Subcutaneous preadipocyte (primary cell): ENCODE data around the gene SDR9C7. TPM values are rescaled to one million over a fixed set of nuclear protein-coding genes. Genes with fewer than 3 reads are reported as not detected.

ENCODE experiments used
- total RNA-seq: library from RNA; depleted of rRNA; stranded (reverse); fragments of >200 nt; gene quantifications from 2 replicates; pipeline ENCODE4 v1.2.3, GENCODE V29; 2012

Gene SDR9C7
- total RNA-seq: not detected in 2 replicates

DNA sequence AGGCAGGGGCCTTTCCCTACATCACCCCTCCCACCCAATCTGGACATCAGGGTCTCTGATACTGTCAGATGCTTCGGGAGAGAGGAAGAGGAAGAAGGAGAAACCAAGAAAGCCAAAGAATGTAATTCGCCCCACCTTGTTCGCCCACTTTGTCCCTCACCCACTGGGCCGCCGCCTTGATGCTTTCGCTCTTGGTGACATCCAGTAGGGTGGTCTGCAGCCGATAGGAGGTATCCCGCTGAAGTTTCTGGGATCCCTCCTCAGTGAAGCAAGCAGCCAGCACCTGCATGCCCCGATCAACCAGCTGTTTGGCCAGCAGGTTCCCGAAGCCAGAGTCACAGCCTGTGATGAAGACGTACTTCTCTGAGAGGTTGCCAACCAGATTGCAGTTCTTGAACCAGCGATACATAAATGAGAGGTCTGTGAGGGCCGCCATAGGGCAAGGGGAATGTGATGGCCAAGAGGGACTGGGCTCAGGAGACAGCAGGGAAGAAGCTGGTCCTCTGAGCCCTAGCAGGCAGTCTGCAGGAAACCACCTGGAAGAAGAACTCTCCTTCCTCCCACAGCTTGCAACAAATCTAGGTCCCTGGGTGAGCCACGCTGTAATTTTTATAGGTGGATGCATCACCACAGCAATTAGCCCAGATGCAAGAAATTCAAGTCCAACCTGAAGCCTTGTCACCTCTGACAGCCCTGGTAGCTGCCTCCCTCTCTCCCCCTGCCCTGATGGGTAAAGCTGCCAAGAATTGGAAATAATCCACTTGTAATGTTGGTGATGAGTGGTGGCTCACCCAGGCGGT lies at the start of gene SDR9C7:
SDR9C7 (minus strand) TSS at position 583 of the 800 bp plus-strand sequence; CDS start at position 436, 147 bp downstream.

DNA sequence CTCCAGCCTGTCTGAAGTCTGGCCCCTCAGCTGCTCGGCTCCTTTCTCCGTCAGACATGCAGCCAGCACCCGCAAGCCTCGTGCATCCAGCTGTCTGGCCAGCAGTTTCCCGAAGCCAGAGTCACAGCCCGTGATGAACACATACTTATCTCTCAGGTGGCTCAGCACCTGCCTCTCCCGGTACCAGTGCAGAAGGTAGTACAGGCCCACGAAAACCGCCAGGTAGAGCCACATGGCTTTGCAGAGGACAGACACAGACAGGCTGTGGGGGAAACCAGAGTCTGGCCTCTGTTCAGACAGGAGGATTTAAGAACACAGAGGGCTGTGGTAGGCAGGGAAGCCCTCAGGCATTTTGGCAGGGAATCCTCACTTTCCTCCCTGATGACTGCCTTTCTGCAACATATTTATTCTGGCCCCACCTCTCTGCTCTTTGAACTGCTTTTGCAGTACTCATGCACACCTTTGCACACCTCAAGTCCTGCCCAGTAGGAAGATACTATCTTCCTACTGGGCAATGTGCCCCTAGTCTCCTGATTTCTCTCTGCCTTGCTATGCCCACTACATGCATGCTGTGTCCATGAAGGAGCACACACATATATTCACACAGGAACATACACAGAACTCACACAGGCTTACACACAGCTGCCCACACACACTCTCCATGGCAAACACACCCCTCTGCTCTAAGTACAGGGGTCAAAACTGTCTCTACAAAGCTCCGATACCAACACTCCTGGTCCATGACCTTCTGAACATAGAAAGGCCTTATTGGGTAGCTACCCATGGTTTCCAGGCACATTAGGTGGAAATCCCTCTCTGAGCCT lies 23.2 kb upstream of the SDR9C7 start, which contains the start of gene RDH16:
RDH16 (minus strand) TSS at position 380 of the 824 bp plus-strand sequence; CDS start at position 234, 146 bp downstream.

Other genes with a start within 250 kb of the SDR9C7 start
- 83.4 and 102 TPM in 2 replicates for gene PTGES3, start 246.1 kb downstream of the SDR9C7 start, total RNA-seq
- gene NACA, start 209.1 kb downstream of the SDR9C7 start, total RNA-seq: 696 and 959 TPM in 2 replicates
- gene PRIM1, start 182.1 kb downstream of the SDR9C7 start, total RNA-seq: 15.1 and 27.2 TPM in 2 replicates
- 0.78 and 1.1 TPM in 2 replicates for gene HSD17B6, start 171.1 kb downstream of the SDR9C7 start, total RNA-seq
- under 0.01 TPM in 1 of 2 replicates, not detected in the other for gene RDH16, start 23.2 kb upstream of the SDR9C7 start, total RNA-seq
- gene ZBTB39, start 72.1 kb upstream of the SDR9C7 start, total RNA-seq: 3.7 and 5.7 TPM in 2 replicates
- gene TAC3, start 82.1 kb upstream of the SDR9C7 start, total RNA-seq: not detected in 2 replicates
- 0.73 TPM in 1 of 2 replicates, not detected in the other for gene MYO1A, start 115.7 kb upstream of the SDR9C7 start, total RNA-seq
- 11.8 and 20.3 TPM in 2 replicates for gene NEMP1, start 144.4 kb upstream of the SDR9C7 start, total RNA-seq
- 52.9 and 74.3 TPM in 2 replicates for gene NAB2, start 154.7 kb upstream of the SDR9C7 start, total RNA-seq
- 142 and 172 TPM in 2 replicates for gene STAT6, start 177.0 kb upstream of the SDR9C7 start, total RNA-seq
- gene LRP1, start 194.1 kb upstream of the SDR9C7 start, total RNA-seq: 239 and 425 TPM in 2 replicates
- not detected in 2 replicates for gene LRP1-AS, start 213.2 kb upstream of the SDR9C7 start, total RNA-seq